HG03045 (cell line): ENCODE measurements around the gene AKNA.
A peak's percentile ranks its signal among the peaks of the same experiment; 100 is the strongest.

Source experiments
- ATAC-seq: cut with Tn5 transposase; IDR thresholded peaks from one replicate; pipeline ENCODE4 v1.9.1; 2021; ENCODE audit warnings: mild to moderate bottlenecking, moderate library complexity; ENCODE audit not compliant: unreplicated experiment

Gene AKNA

DNA sequence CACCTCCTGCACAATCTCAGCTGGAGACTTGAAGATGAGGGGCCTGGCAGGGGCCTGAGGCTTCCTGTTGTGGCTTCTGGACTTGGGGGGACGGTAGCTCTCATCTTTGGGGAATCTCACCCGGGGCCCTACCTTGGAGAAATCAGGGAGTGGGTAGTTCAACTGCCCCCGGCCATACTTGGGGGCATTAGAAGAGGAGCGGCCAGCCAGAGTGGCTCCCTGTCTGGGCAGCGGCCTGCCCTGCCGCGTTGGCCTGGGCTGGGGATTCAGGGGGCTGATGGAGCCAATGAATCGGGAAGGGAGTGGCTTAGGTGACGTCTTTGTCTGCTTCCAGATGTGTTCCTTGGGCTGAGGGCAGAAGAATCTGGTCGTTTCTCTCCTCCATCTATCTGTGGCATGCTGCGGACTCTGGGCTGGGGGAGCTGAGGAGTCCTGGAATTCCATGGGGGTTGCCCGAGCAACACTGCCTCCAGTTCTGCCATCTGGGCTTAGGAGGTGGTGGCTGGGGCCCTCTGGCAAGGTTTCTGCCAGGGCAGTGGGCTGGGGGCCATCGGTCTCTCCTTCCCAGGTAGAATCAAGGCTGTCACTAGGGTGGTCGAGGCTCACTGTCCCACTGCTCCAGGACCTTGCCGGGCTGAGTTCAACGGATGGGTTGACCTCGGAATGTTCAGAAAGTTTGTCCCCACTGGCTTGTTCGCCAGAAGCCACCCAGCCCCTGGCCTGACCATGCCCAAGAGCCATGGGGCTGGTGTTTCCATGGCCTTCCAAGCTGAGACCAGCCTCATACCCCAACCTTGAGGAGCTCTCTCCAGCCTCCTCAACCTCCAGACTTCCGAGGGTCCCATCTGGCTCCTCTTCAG, 11.0 kb downstream of the AKNA start:
- no peak for ATAC-seq

DNA sequence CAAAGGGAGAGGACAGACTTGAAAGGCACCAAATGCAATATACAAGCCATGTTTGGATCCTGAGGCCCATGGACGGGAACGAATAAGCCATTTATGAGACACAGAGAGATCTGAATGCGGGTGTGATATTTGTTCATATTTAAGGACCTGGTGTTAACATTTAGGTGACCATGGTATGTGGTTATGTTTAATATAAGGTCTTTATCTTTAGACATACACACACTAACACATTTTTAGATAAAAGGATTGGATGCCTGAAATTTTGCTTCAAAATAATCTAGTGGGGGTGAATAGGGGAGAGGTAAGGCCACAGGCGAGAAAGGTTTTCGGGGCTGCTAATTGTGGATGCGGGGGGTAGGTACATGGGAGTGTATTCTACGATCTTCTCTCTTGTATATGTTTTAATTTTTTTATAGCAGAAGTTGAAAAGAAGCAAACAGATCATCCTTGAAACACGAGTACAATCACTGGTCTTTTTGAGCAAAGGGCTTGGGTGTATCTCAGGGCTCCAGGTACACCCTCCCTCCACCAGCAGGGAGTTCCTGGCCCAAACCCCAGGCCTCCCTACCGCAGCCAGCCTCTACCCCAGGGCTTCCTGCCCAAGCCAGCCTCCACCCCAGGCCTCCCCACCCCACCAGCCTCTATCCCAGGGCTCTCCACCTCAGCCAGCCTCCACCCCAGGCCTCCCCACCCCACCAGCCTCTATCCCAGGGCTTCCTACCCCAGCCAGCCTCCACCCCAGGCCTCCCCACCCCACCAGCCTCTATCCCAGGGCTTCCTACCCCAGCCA, 12.2 kb downstream of the AKNA start:
- ATAC-seq = no peak

DNA sequence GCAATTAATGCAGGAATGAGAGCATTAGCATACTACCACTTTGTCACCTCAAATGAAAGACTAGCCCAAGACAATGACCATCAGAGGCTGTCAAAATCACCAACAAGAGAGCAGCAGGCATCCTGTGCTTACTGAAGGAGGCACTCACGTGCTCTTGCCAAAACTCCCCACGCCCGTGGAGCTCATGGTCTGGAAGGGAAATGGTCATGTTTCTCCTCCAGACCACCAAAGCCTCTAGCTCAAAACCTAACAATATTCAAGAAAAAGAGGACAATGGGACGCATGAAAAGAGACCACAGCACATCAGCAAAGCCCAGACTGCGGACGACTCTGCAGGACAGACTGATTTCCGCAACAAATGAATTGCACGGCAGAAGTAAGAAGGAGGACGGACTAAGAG, 12.8 kb downstream of the AKNA start:
- ATAC-seq = no peak

DNA sequence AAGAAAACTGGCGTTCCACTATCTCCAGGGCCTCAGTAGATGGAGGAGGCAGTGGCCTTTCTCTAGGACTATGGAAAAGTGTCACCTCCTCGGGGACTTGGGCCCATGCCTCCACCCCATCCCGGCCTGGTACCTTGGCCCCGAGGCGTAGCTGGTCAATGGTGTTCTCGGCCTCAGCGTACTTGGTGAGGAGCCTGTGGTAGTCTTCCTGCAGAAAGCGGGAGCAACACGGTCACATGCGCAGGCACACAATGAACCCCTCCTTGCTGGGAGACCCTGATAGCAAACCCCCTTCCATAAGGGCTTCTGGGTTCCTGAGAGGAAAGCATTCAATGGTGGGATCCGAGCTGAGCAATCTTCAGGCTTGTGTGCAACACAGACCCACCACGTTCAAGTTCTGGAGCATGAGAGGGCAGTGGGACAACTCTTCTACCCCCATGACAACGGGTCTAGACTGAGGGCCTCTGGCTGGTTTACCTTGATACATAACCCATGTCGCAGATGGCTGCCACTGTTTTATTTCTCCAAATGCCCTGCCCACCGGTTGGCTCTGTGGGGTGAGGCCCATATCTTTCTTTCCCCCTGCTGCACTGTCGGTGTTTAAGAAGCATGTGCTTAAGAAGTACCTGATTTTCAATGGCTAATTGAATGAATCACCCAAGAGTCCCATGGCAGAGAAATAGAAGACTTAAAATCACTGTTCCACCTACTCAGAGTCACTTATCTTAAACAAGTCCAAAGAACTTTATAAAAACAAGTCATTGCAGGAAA, 13.6 kb downstream of the AKNA start:
- ATAC-seq = no peak

DNA sequence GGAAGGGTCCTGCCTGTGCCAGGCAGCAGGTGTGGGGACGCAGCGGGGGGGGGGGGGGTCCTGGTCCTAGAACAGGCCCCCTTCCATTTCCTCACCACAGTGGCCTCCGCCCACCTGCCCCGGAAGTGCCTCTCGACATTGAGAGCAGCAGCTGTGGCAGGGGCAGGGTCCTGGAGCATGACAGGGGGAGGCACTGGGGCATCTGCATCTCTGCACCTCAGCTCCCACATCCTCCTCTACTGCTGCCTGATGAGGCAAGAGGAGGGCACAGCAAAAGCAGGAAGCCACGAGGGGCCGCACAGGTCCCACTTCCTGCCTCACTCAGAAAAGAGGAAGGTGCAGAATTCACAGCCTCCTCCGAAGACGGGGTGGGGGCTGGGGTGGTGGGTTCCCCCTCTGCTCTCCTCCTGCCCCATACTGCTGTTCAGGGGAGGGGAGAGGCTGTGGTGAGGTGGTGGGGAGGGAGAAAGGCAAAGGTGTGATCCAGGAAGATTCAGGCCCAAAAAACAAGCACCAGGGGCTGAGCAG, 14.8 kb downstream of the AKNA start:
- ATAC-seq = peak; percentile 84

DNA sequence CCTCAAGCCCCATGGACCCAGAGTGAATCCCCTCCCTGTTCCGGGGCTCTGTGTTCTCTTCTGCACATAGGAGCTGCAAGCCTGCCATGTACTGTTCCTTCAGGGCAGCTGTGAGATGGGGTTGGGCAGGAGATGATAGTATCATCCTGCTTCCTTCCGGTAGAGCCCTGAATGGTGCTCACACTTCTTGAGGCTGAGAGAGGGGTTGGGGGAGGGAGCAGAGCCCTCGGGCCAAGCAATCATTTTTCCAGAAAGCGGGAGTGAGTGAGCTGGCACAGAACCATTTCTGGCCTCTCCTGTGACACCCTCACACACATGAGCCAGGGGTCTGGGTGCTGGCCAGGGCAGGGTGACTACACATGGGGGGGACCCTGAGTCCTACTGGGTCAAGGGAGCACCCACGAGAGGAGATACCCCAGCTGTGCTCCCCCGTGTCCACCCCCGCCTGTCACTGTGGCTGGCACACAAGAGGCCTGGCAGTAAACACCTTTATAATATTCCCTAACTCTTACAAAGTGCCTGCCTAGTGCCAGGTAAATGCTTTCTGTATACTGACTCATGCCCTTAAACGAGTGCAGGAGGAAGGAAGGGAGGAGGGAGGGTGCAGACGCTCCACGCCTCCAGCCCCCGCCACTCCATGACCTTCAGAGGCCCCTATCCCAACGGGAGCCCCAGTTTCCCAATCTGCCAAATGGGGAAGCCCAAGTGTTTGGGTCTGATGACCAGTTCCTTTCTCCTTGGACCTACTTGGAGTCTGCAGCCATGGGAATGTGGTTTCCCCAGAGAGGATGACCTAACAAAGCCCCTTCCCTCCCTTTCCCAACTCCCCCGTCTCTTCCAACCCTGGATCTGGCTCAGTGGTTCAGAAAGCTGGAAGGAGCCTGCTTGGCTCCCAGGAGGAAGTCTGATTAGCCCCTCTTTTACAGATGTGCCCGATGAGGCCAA, 15.5 kb downstream of the AKNA start:
- no peak for ATAC-seq

DNA sequence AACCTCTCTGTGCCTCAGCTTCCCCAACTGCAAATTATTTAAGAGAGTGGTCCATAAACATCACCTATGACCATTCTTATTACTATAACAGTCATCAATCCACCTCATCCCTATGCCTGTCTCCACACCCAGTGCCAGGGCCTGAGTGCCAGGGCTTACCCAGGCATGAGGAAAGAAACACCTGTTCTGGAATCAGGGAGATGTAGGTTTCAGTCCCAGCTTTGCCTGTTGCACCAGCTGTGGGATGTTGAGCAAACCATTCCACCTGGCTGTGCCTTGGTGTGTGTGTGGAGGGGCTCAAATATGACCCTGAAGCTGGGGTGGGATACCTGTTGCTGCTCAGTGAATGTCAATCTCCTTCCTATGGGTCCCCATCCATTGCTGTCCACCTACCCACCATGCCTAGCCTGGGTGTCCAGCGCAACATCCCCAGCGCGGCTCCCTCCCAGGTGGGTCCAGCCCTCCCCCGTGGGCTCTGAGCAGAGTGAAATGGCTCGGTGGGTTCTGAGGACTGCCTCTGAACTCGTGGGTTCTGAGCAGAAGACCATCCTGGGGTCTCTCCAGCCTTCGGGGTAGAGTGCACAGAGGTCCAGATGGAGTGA, 16.3 kb downstream of the AKNA start:
- ATAC-seq = no peak

DNA sequence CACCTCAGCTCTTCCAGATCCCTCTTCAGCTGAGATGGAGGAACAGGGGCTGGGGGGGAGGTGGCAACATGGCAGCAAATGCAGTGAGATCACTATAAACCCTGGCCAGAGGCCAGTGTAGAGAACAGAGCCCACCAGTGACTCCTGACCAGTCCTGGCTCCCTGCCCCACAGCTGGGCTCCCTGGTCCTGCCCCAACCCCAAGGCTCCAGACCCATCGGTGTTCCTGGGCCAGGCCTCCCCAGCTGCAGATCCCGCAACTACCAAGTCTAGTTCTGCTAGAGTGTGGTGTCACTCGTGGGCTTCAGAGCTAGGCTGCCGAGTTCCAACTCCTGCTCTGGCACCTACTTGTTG, 16.8 kb downstream of the AKNA start:
- no peak for ATAC-seq

DNA sequence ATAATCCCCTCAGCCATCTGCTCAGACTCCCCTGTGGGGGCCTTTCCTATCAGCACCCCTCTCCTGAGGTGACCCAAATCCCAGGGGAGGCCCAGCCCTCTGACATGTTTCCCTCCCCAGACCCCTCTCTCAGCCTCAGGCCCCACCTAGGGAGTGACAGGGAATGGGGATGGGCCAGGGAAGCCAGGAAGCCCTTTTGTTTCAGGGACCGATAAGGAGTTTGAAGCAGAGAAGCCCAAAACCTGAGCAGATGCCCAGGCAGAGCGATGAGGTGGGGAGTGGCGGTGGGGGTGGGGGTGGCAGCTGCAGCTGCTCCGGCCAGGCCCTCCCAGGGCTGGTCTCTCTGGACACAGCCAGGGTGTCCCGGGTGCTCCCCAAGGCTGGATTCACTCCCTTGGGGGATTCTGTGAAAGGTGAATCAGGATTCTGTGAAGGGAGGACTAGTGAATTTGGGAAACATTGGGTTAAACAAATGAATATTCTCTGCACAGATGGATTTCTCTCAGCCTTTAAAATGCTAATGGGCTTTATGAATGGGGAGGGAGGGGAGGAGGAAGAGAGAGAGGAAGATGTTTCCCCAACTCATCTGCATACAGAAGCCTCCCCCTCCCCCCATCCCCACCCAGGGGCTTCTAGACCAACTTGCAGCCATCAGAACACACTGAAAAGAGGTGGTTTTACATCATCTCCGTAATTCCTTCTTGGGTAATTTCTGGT, 17.4 kb downstream of the AKNA start:
- no peak for ATAC-seq

DNA sequence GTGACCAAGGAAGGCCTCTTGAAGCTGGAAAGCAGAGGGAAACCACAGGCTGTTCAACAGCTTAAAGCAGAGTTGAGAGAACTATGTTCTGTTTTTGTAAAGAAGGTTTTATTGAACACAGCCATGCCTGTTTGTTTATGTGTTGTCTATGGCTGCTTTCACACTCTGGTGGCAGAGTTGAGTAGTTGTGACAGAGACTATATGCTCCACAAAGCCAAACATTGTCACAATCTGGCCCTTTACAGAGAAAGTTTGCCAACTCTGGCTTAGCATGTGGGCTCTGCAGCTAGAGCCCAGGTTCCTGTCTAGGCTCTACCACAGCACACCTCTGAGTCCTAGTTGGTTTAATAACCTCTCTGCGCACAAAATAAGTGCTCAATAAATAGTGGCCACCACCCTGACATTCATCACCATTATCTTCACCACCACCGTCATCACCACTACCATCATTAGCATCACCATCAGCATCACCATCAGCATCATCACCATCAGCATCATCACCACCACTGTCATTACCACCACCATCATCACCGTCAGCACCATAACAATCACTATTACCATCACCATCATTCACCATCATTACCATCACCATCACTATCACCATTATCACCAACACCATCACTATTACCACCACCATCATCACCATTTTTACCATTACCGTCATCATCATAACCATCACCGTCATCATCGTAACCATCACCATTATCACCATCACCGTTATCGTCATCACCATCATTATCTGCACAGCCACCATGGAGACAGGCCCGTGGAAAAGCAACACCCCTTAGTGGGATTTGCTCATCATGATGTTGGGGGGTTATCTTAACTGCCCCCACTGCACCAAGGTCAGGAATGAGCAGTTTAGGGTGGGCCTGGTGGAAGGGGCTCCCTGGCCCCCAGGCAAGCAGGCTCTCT, 18.3 kb downstream of the AKNA start:
- ATAC-seq = no peak

DNA sequence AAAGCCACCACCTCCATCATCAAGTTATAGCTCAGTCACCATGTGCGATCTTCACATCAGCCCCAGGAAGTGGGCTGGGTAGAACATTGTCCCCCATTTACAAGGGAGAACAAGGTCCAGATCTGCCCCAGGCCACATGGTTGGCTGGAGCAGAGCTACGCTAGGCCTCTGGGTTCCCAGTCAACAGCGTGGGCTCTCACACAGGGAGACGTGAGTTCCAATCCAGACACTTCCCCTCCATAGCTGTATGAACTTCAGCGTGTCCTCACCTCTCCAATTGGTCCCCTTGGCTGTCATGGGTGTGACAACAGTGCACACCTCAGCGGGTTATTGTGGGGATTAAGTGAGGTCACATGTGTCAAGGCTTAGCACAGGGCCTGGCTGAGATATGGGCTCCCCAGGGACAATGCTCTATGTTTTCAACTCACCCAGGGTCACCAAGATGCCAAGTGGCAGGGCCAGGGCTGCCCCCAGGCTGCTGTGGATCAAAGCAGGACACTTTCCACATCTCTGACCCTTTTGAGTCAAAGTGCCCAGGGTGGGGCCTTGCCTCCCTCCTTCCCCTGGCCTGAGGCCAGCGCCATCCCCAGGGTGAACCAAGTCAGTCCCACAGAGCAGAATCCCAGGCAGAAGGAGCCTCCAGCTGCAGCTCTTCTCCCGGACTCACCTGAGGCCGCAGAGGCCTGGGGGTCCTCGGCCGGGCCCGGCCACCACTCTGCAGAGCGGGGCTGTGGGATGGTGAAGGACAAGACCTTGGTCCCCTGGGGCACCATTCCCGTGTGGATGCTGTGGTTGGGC, 19.8 kb downstream of the AKNA start:
- no peak for ATAC-seq

DNA sequence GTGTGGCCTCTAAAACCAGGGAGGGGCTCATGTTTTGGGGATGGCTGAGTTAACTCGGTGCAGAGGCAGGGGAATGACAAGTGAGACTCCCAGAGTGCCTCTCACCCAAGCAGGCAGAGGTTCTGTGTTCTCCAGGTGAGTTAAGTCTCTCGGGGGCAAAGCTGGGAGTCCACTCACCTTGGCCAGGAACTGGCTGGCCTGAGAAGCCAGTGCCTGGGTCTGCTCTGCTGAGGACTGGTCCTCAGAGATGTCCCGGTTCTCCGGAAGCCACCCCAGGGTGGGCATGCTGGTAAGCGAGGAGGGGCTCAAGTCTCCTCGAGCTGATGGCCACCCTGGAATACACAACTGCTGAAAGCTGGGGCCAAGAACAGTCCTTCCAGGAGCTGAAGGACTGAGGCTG, 20.4 kb downstream of the AKNA start:
- ATAC-seq = no peak

DNA sequence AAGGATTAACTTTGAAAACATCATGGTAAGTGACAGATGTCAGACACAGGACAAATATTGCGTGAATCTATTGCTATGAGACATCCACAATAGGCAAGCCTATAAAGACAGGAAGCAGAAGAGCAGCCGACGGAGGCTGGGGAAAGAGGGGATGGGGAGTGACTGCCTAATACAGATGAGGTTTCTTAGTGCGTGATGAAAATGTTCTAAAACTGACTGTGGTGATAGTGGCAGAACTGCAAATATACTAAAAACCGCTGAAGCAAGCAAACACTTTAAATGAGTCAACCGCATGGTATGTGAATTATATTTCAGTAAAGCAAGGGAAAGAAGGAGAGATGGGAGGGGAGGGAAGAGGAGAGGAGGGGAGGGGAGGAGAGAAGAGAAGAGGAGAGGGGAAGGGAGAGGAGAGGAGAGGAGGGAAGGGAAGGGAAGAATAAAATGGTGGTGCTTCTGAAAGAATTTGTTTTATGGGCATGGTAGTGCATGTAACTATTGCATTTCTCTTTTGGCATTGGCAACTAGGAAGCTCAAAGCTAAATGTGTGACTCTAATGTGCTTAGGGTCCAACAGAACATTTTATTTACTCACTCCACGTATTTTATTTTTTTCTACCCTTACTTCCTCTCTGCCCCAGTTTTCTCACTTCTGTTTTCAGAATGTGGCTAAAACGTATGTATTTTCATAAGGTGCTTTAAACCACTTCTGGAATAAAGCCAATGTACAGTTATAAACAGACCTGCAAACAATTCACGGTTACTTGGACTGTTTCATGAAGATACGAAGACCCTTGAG, 21.3 kb downstream of the AKNA start:
- ATAC-seq = peak; percentile 44

DNA sequence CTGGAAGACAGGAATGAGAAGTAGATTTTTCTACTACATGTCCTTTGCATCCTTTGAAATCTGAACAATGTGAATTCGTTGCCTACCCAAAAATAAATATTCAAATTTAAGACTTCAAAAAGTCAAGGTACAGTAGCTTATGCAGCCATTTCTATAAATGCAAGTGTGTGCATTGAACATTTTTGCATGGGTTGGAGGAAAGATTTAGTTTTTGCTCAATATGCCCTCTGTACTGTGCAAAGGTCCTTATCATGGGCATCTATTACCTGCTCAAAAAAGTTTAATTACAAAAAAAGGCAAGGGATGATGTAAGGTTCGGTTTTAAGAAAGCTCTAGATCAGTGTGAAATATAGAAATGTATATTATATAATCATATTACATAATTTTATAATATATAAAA, 22.6 kb downstream of the AKNA start:
- no peak for ATAC-seq

DNA sequence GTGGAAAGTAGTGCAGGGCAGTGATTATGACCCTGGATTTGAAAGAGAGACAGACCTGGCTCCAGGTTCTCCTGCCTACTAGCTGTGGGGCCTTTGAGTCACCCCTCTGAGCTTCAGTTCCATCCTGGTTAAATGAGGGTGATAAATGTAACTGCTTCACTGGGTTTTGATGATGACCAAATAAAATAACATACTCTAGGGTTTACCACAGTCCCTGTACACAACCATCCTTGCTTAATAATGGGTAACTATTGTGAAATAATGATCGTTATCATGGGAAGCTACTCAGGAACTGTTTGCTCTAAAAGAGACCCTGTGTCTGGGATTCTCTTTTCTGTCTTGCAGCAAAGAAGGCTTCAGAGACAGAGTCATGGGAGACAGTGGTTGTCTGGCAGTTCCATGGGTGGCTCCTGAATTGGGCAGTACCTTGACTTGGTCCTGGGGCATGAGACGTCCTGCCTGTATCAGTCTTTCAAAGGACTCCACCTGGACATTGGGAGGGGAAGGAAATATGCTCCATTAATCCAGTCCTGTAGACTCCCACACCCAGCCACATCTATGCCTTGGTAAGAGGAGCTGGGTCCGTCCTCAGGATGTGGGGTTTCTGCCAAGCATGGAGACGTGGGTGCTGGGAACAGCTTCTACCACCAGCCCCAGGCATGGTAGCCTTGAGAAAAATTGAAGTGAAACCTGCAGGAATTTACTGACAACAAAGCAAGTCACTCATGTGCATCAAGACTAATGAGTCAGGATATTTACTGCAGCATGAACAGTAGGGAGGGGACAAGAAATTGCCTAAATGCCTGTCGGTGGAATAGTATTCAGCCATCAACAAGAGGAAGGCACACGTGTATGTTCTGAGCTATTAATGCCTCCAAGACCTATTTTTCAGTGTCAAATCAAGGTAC, 23.4 kb downstream of the AKNA start:
- no peak for ATAC-seq

DNA sequence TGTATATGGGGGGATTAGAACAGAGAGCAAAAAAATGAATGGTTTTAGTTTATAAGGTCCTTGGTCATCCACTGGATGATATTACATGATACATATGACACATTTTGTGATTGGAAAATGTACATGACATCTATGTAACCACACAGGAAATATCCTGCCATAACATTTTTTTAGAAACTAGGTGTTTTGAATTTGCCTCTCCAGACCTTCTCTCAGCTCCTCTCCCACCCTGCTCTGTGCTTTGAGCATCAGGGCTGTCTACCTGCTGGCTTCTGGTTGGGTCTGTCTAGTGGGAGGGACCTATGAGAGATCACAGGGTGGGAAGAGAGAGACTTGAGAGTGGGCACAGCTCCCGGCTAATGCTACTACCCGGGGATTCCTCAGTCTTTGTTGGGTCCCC, 24.4 kb downstream of the AKNA start:
- ATAC-seq = no peak
